Measurements from ENCODE around the gene MIX23.
"Not testable (repeated sequence)": the region's sequence is repeated elsewhere in the genome, so short reads cannot be mapped to it uniquely, and the experiment has no call there.

The MIX23 gene

DNA sequence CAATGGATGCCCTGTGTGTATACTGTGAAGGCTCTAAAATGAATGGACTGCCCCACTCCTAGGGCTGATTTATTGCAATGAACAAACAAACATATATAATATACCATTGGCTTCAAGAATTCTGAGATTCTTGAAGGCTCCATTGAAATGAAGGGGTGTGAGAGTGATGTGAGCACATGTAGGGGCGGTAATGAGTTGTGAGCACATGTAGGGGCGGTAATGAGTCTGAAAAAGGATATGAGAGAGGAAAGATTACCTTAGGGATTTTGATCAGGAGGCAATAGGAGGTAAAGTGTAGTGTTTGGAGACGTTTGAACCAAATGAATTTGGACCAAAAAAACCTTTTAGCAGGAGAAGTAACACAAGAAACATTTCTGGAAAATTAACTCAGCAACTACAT is 4.7 kb upstream of the MIX23 start:
- H3K4me3 ChIP-seq (ENCODE audit: low read depth, low read length) = no peak overlapping the region
- DNase-seq = no peak
- H3K36me3 ChIP-seq = no peaks in the 10 kb centered on the region
- TF ChIP-seq, protein P1, sequence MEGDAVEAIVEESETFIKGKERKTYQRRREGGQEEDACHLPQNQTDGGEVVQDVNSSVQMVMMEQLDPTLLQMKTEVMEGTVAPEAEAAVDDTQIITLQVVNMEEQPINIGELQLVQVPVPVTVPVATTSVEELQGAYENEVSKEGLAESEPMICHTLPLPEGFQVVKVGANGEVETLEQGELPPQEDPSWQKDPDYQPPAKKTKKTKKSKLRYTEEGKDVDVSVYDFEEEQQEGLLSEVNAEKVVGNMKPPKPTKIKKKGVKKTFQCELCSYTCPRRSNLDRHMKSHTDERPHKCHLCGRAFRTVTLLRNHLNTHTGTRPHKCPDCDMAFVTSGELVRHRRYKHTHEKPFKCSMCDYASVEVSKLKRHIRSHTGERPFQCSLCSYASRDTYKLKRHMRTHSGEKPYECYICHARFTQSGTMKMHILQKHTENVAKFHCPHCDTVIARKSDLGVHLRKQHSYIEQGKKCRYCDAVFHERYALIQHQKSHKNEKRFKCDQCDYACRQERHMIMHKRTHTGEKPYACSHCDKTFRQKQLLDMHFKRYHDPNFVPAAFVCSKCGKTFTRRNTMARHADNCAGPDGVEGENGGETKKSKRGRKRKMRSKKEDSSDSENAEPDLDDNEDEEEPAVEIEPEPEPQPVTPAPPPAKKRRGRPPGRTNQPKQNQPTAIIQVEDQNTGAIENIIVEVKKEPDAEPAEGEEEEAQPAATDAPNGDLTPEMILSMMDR (IDR thresholded peaks at IDR 0.05; ENCODE audit: low read depth, low read length) = no peak
- no peak overlapping the region for H3K27ac ChIP-seq
- H3K27me3 ChIP-seq (ENCODE audit: insufficient read depth, low read depth, severe bottlenecking) = no peaks in the 10 kb centered on the region
- no peaks in the 10 kb centered on the region for H3K9me3 ChIP-seq (ENCODE audit: severe bottlenecking)

DNA sequence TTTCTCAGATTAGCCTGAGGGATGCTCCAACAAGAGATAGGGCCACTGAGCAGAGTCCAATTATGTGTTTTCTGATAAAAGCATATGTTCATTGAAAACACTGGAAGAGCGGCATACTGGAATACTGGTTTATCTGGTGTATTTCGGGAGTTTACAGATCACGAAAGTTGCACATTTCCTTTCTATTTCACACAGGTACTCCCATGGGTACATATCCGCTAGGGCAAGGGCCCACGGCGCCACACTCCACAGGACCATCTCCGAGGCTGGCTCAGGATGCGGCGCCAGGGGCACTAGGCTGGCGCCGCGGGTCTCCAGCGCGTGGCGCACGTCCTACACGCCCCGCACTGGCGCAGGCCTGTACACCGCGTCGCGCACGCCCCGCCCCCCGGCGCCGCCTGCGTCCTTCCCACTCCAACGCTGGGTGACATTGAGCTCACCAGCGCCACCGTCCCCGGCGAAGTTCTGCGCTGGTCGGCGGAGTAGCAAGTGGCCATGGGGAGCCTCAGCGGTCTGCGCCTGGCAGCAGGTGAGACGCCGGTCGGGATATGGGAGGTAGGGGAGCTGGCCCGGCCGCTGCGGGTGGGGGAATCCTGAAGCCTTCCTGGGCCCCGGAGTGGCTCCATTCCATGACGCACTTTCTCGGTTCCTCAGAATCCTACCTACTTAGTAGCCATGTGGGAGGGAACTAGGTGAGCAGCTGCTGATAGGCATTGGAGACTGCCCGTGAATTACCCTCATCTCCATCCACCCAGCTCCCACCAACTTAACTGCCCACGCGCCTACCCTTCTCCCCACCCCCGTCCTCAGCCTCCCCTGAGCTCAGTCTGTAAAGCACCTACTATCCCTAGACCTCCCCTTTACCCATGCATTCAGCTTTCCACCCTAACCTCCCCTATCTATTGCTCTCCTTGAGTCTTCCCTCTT is 1.0 kb upstream of the MIX23 start, which contains the start of gene FAM162A:
Gene FAM162A, plus strand, starts transcription at position 412 of the 927 bp plus-strand sequence. Its CDS starts 84 bp downstream, at position 496.
- H3K4me3 ChIP-seq (ENCODE audit: low read depth, low read length) = peak within 1 kb of the TSS; percentile 71
- DNase-seq = peak; percentile 96
- H3K9me3 ChIP-seq (ENCODE audit: severe bottlenecking) = no peaks in the 10 kb centered on the region
- TF ChIP-seq, protein P1 (IDR thresholded peaks at IDR 0.05; ENCODE audit: low read depth, low read length) = peak; percentile 71
- H3K27ac ChIP-seq = peak within 1 kb of the TSS; percentile 84
- no peaks in the 10 kb centered on the region for H3K27me3 ChIP-seq (ENCODE audit: insufficient read depth, low read depth, severe bottlenecking)
- H3K36me3 ChIP-seq = no peaks in the 10 kb centered on the region; the same call in 1 of the 2 replicates

DNA sequence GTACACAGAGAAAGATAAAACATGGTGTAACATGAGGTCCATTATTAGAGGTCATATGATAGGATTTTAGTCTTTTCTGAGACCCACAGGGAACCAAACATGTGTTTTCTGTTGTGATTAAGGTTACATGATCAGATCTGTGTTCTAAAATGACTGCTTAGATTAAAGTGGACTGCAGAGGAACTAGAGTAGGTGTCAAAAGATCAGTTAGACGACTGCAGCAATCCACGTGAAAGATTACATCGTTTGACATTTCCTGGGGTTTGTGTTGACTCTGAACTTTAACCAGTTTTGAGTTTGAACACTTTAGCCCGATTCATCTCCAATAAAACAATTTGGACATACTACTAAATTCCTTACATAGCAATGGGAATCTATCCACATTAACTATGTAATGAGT is 5.1 kb downstream of the MIX23 start:
- TF ChIP-seq, protein P1 (IDR thresholded peaks at IDR 0.05; ENCODE audit: low read depth, low read length) = no peak
- Histone ChIP-seq H3K4me3 (ENCODE audit: low read depth, low read length) (no peak overlapping the region), H3K9me3 (ENCODE audit: severe bottlenecking) (no peaks in the 10 kb centered on the region), H3K27me3 (ENCODE audit: insufficient read depth, low read depth, severe bottlenecking) (no peaks in the 10 kb centered on the region), H3K36me3 (no peaks in the 10 kb centered on the region; the same call in 1 of the 2 replicates), H3K27ac (no peak overlapping the region)
- DNase-seq = no peak

DNA sequence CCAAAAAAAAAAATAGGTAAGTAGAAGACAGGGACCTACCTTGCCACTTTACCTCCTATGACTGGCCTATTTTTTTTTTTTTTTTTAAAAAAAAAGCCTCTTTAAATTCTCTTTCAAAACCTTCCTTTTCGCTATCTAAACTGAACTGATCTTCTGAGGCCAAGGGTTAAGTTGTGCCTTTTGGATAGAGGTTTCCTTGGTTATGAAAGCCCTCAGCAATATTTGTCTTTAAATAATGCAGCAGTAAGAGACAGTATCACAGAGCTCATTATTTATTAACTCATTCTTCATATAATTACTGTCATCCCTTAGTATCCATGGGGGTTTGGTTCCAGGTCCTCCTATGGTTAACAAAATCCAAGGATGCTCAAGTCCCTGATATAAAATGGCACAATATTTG is 9.0 kb downstream of the MIX23 start:
- H3K27me3 ChIP-seq (ENCODE audit: insufficient read depth, low read depth, severe bottlenecking) = no peaks in the 10 kb centered on the region
- no peak for DNase-seq
- no peak overlapping the region for H3K4me3 ChIP-seq (ENCODE audit: low read depth, low read length)
- H3K9me3 ChIP-seq (ENCODE audit: severe bottlenecking) = no peaks in the 10 kb centered on the region
- TF ChIP-seq, protein P1 (IDR thresholded peaks at IDR 0.05; ENCODE audit: low read depth, low read length) = no peak
- H3K27ac ChIP-seq = no peak overlapping the region
- H3K36me3 ChIP-seq = peaks cover 9% of the 10 kb centered on the region

DNA sequence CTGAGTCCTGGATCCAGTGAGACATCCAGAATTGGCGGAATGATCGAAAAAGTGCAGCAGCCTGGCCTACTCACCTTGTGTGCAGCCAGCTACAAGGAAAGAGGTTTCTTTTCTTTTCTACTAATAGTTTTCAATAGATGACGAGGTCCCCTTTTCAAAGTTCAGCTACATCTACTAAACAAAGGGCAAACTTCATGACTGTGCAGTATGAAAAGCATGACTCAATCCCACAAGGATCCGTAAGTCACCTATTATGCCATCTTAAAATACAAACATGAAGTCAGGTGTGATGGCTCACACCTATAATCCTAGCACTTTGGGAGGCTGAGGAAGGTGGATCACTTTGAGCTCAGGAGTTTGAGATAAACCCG is 16.7 kb downstream of the MIX23 start:
- Histone ChIP-seq H3K27ac (no peak overlapping the region), H3K9me3 (ENCODE audit: severe bottlenecking) (no peaks in the 10 kb centered on the region), H3K4me3 (ENCODE audit: low read depth, low read length) (no peak overlapping the region), H3K36me3 (peaks cover 25% of the 10 kb centered on the region), H3K27me3 (ENCODE audit: insufficient read depth, low read depth, severe bottlenecking) (no peaks in the 10 kb centered on the region)
- TF ChIP-seq, protein P1 (IDR thresholded peaks at IDR 0.05; ENCODE audit: low read depth, low read length) = no peak
- DNase-seq = no peak

GRCh38 chr3:122365582-122366378 is 17.3 kb downstream of the MIX23 start:
- H3K27ac ChIP-seq; H3K9me3 ChIP-seq (ENCODE audit: severe bottlenecking); H3K27me3 ChIP-seq (ENCODE audit: insufficient read depth, low read depth, severe bottlenecking); DNase-seq; H3K4me3 ChIP-seq (ENCODE audit: low read depth, low read length): not testable (repeated sequence)
- H3K36me3 ChIP-seq = peaks cover 22% of the 10 kb centered on the region
